ENCODE results near the gene SEMA3C. TPM values are rescaled to one million over a fixed set of nuclear protein-coding genes. Genes with fewer than 3 reads are reported as not detected.

The SEMA3C gene
- total RNA-seq, 1 donor from 2014 or later, result 496 TPM

DNA sequence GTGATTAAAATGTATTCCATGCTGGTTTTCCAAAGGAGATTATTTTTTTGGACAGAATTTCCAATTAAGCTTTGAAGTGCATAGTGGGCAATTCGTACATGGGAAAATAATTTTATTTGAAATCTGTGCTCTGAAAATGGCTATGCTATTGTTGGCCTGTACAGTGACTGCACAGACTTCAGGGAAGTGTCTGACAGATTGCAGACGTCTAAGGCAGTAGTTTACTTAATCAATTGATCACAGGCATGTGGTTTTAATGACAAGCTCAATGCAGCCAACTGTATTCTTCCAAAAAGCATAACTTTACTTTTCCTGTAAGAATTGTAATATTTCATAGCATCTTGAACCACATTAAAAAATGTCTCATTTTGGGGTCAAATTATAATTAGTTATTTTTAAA is 102.0 kb downstream of the SEMA3C start:
- no peak for DNase-seq (ENCODE audit: low spot score in 2 of 2, unreplicated experiment in 2 of 2)
- H3K4me3 Mint-ChIP-seq, result no peak overlapping the region
- H3K4me1 Mint-ChIP-seq, result peaks cover 21% of the 10 kb centered on the region
- peaks cover 41% of the 10 kb centered on the region for H3K36me3 Mint-ChIP-seq
- TF ChIP-seq, protein P1, sequence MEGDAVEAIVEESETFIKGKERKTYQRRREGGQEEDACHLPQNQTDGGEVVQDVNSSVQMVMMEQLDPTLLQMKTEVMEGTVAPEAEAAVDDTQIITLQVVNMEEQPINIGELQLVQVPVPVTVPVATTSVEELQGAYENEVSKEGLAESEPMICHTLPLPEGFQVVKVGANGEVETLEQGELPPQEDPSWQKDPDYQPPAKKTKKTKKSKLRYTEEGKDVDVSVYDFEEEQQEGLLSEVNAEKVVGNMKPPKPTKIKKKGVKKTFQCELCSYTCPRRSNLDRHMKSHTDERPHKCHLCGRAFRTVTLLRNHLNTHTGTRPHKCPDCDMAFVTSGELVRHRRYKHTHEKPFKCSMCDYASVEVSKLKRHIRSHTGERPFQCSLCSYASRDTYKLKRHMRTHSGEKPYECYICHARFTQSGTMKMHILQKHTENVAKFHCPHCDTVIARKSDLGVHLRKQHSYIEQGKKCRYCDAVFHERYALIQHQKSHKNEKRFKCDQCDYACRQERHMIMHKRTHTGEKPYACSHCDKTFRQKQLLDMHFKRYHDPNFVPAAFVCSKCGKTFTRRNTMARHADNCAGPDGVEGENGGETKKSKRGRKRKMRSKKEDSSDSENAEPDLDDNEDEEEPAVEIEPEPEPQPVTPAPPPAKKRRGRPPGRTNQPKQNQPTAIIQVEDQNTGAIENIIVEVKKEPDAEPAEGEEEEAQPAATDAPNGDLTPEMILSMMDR (IDR thresholded peaks at IDR 0.05; ENCODE audit: unreplicated experiment), result no peak
- H3K27me3 Mint-ChIP-seq (ENCODE audit: low read depth), result no peaks in the 10 kb centered on the region
- H3K27ac Mint-ChIP-seq, result peak overlapping the region; percentile 19
- H3K9me3 Mint-ChIP-seq, result no peaks in the 10 kb centered on the region

DNA sequence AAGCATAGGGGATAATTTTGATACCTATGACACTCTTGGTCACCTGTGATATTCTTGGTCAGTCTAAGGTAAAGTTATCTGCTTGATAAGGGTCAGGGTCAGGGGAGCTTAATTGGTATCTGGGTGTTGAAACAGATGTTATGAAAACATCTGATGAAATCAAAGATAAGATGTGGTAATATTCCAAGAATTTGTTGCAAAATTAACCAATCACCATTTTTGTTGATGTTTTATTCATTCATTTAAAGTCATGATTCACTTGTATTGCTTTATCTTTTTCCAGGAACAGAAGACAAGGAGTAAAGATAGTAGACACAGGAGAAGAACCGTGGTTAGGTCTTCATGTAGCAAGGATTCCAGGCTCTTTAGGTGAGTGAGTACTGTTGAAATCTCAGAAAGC is 103.1 kb downstream of the SEMA3C start:
- H3K36me3 Mint-ChIP-seq, result peaks cover 40% of the 10 kb centered on the region
- no peaks in the 10 kb centered on the region for H3K9me3 Mint-ChIP-seq
- no peaks in the 10 kb centered on the region for H3K27me3 Mint-ChIP-seq (ENCODE audit: low read depth)
- H3K27ac Mint-ChIP-seq, result peak overlapping the region; percentile 39
- peaks cover 21% of the 10 kb centered on the region for H3K4me1 Mint-ChIP-seq
- no peak for DNase-seq (ENCODE audit: low spot score in 2 of 2, unreplicated experiment in 2 of 2)
- H3K4me3 Mint-ChIP-seq, result no peak overlapping the region
- TF ChIP-seq, protein P1 (IDR thresholded peaks at IDR 0.05; ENCODE audit: unreplicated experiment), result no peak

DNA sequence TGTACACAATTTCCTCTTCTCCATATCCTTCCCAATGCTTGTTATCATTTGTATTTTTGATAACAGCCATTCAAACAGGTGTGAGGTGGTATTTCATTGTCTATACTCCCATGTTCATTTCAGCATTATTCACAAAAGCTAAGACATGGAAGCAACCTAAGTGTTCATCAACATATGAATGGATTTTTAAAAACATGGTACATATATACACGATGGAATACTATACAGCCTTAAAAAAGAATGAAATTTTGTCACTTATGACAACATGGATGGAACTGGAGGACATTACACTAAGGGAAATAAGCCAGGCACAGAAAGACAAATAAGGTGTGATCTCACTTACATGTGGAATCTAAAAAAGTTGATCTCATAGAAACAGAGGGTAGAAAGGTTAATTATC is 109.3 kb downstream of the SEMA3C start:
- TF ChIP-seq, protein P1 (IDR thresholded peaks at IDR 0.05; ENCODE audit: unreplicated experiment), result no peak
- H3K9me3 Mint-ChIP-seq, result peaks cover 10% of the 10 kb centered on the region
- H3K4me3 Mint-ChIP-seq, result no peak overlapping the region
- no peak for DNase-seq (ENCODE audit: low spot score in 2 of 2, unreplicated experiment in 2 of 2)
- H3K27ac Mint-ChIP-seq, result no peak overlapping the region
- peaks cover 18% of the 10 kb centered on the region for H3K4me1 Mint-ChIP-seq
- H3K27me3 Mint-ChIP-seq (ENCODE audit: low read depth), result no peaks in the 10 kb centered on the region
- H3K36me3 Mint-ChIP-seq, result peaks cover 44% of the 10 kb centered on the region

DNA sequence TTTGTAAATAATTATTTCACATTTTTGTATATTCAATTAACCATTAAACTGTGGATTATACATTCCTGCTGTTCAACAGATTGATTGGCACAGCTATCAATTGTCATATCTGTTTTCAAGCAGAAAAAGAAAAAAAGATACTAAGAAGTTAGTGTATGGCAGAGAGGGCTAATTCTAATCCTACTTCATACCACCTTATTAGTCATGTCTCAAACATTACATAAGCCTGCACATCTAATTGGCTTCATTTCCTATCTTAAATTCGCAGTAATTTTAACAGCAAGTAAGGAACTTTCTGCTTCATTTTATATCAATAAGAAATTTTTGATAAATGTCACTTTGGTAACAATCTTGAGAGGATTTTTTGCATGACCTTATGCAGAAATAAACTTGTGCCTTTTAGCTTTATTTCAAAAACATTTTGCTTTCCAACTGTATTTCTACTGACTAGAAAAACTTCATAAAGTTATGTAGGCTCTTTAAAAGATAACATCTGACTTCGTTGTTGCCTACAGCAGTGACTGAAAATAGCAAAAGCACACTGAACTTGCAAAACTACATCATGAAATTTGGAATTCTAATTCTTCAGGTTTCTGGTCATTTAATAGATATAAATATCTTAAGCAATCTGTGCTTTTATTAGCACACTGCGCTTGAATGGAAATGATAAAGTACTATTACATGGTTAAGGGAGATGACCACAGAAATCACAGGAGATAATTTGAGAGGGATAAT is 111.5 kb downstream of the SEMA3C start:
- DNase-seq (ENCODE audit: low spot score in 2 of 2, unreplicated experiment in 2 of 2), result no peak
- peak overlapping the region; percentile 73 for H3K27ac Mint-ChIP-seq
- TF ChIP-seq, protein P1 (IDR thresholded peaks at IDR 0.05; ENCODE audit: unreplicated experiment), result no peak
- H3K27me3 Mint-ChIP-seq (ENCODE audit: low read depth), result no peaks in the 10 kb centered on the region
- peaks cover 31% of the 10 kb centered on the region for H3K36me3 Mint-ChIP-seq
- H3K9me3 Mint-ChIP-seq, result peaks cover 10% of the 10 kb centered on the region
- peaks cover 18% of the 10 kb centered on the region for H3K4me1 Mint-ChIP-seq
- H3K4me3 Mint-ChIP-seq, result no peak overlapping the region

DNA sequence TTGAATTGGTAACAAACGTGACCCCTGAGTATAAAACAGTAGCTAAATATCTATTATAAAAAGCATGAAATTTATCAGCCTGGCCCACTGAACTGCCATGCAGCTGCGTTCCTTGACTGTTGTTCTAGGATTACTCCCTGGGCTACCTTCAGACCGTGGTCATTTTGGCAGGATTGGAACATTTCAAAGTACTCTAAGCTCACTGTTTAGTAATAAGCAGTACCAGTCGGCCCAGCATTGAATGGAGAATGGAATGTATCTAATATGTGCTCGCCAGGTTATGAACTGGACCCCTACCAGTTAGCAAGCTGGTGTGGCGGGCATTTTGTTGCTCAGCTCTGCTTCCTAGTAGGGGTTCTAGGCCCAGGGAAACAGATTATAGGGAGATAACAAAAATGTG is 112.2 kb downstream of the SEMA3C start:
- Mint-ChIP-seq H3K4me1 (peaks cover 18% of the 10 kb centered on the region), H3K4me3 (no peak overlapping the region)
- no peak for DNase-seq (ENCODE audit: low spot score in 2 of 2, unreplicated experiment in 2 of 2)

More for the DNA sequence above, 112.2 kb downstream of the SEMA3C start:
- Mint-ChIP-seq H3K36me3 (peaks cover 31% of the 10 kb centered on the region), H3K27me3 (ENCODE audit: low read depth) (no peaks in the 10 kb centered on the region), H3K27ac (peak overlapping the region; percentile 90), H3K9me3 (peaks cover 10% of the 10 kb centered on the region)
- TF ChIP-seq, protein P1 (IDR thresholded peaks at IDR 0.05; ENCODE audit: unreplicated experiment), result no peak
